Heart left ventricle (tissue), 16 donors: ENCODE data around the gene TXNDC5. TPM values are rescaled to one million over a fixed set of nuclear protein-coding genes. Genes with fewer than 3 reads are reported as not detected.
"Not testable (repeated sequence)": the region's sequence is repeated elsewhere in the genome, so short reads cannot be mapped to it uniquely, and the experiment has no call there.

Source experiments
- ATAC-seq, 4 donors: fragments of 200-7000 bp; cut with Tn5 transposase; one replicate each; pipeline ENCODE4 v1.9.1; 2020 to 2022; ENCODE audit warnings: moderate library complexity in 4 of 4, mild to moderate bottlenecking in 3 of 4, moderate number of reproducible peaks in 1 of 4
- DNase-seq, 5 donors: peaks; one replicate each; pipeline ENCODE4 v3.0.0-alpha.2; 2020
- H3K27ac ChIP-seq, 12 donors: fragments of 200-600 bp; sonication (generic) in 4 of 12; one replicate each; pipeline versions ENCODE4 v1.5.0 to v1.8.0; 2016 to 2022; ENCODE audit warnings: mild to moderate bottlenecking in 2 of 12
- H3K27me3 ChIP-seq, 9 donors: fragments of 200-600 bp; sonication (generic) in 2 of 9; one replicate each; pipeline versions ENCODE4 v1.5.1 to v1.8.0; 2016 to 2022; ENCODE audit warnings: mild to moderate bottlenecking in 3 of 9
- H3K36me3 ChIP-seq, 9 donors: fragments of 200-600 bp; sonication (generic) in 2 of 9; one replicate each; pipeline versions ENCODE4 v1.5.0 to v1.8.0; 2018 to 2022; ENCODE audit warnings: mild to moderate bottlenecking in 2 of 9
- H3K4me1 ChIP-seq, 12 donors: fragments of 200-600 bp; sonication (generic) in 4 of 12; one replicate each; pipeline versions ENCODE4 v1.5.0 to v1.8.0; 2016 to 2022; ENCODE audit warnings: mild to moderate bottlenecking in 3 of 12
- H3K4me3 ChIP-seq, 12 donors: fragments of 200-600 bp; sonication (generic) in 4 of 12; one replicate each; pipeline versions ENCODE4 v1.5.0 to v1.8.0; 2017 to 2022; ENCODE audit warnings: mild to moderate bottlenecking in 9 of 12, moderate library complexity in 4 of 12
- H3K9me3 ChIP-seq, 12 donors: fragments of 200-600 bp; sonication (generic) in 4 of 12; one replicate each; pipeline versions ENCODE4 v1.5.0 to v1.8.0; 2016 to 2022; ENCODE audit warnings: mild to moderate bottlenecking in 1 of 12
- POLR2A ChIP-seq, 2 donors: fragments of 450-650 bp; IDR thresholded peaks; one replicate each; pipeline ENCODE4 v1.6.1; 2017; ENCODE audit warnings: antibody characterized with exemption in 2 of 2, mild to moderate bottlenecking in 2 of 2, moderate library complexity in 2 of 2
- WGBS, 4 donors: extraction: QIAGEN DNeasy Blood & Tissue Kit in 2 of 4; methylation state at CpG; one replicate each; pipeline versions ENCODE4 v1.1.5 to v1.1.7; 2013 to 2018; 5-methylcytosine and 5-hydroxymethylcytosine counted together
- intact Hi-C, 10 donors: fragments of 100-400 bp; cut with DNase I; formaldehyde crosslinking; loops; one replicate each; pipeline versions ENCODE4 v1.11.1 to v1.14.2; 2022
- polyA plus RNA-seq, 2 donors: library from polyadenylated mRNA; stranded (reverse); fragments of 200-250 nt; gene quantifications; one replicate each; pipeline ENCODE4 v1.2.3, GENCODE V29; 2013
- total RNA-seq, 9 donors: library from RNA; depleted of rRNA in 2 of 9; stranded (reverse); fragments of >200 nt in 2 of 9; fragmentation: NEBNext Ultra II Directional in 3 of 9; extraction: Animal tissue kit (Norgen Biotek cat#: 25700) in 3 of 9; gene quantifications; one replicate each; pipeline versions ENCODE4 v1.1.0 to v1.2.4, GENCODE V29; 2016 to 2023
- TF ChIP-seq, protein P1 (sequence below), 12 donors: fragments of 200-600 bp; sonication (generic) in 4 of 12; IDR thresholded peaks; one replicate each; pipeline versions ENCODE4 v1.5.0 to v1.8.0; 2018 to 2022; ENCODE audit warnings: antibody characterized with exemption in 12 of 12, mild to moderate bottlenecking in 5 of 12
- donor health status: ischemic (EF 13 %, LVEDD 7.1; RV severe dilation, severe dysfunction).
- donor health status: healthy with polysubstance abuse.
- donor health status: DM: no; HTN: yes; CAD: no.
- donor health status: DM: no; HTN: no; CAD: no.
- donor health status: ischemic (EF 25% LVEDD 6.9; RV normal size, moderate dysfunction).
- donor health status: ischemic (EF 25% LVEDD 5.7; RV mildly dilated, moderate dysfunction).
- donor health status: healthy.
- donor health status: DM: yes; HTN: yes; CAD: no.
- donor health status: ischemic (EF 35%, LVEDD 5.7; RV mildly dilated, moderate dysfunction).
- donor health status: nonischemic (EF 11% LVEDD 7.7; RV severe dilation, severe dysfunction).
- donor health status: DM: yes; HTN: yes; CAD: no.
- donor health status: PGD.
- donor health status: ischemic (EF 29% LVEDD 5.4; RV normal size, mild dysfunction).
- donor health status: nonischemic (EF 23%, LVEDD 6.1; RV moderate dilation, normal function).

TXNDC5 gene
- total and polyA plus RNA-seq, 11 donors: 20.3 to 112 (median 43.6) TPM

DNA sequence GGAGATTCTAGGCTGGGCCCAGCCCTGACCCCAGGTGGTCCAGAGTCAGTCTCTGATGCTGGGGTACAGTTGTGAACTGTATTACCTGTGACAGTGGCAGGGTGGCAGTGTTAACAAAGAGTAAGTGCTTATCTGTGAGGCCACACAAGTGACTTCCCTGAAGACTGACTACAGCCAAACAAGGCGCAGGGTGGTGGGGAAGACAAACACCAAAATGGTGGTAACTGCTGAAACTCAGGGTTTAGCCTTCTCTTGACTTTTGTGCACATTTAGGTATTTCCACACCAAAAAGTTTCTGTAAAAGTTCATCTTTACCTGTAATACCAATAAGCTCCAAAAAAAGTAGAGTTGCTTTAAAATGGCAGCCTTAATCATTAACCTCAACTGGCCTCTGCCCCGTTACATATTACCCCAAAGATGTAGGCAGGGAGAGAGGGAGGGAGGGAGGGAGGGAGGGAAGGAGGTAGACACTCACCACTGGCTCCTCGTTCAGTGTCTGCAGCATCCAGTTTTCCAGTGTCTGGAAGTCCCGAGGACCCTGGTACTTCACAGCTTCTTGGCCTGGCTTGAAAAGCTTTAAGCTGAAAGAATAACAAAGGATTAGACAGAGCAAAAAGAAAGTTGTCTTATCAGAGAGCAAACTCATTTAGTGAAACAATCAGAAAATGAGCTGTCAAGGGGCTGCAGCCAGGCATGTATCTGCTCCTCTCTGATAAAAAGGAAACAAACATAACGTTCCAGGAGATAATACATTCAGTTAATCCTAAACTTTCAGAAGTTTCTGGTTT lies 11.3 kb downstream of the TXNDC5 start:
- 80 to 88% (median 84%) methylated on average over 5 of the region's 5 CpGs for WGBS, 4 donors
- ATAC-seq: peak in 2 of 4 donors; percentile 13 to 17
- H3K9me3 ChIP-seq: no peaks in the 10 kb centered on the region
- peaks cover 0 to 11% (median under 1%) of the 10 kb centered on the region in 12 donors for H3K4me1 ChIP-seq
- no peak overlapping the region for H3K27ac ChIP-seq
- peaks cover 0 to 100% (median 99%) of the 10 kb centered on the region in 9 donors for H3K36me3 ChIP-seq
- H3K4me3 ChIP-seq: no peak overlapping the region
- no peaks in the 10 kb centered on the region for H3K27me3 ChIP-seq
- DNase-seq: no peak
- no peak for TF ChIP-seq POLR2A (IDR thresholded peaks at IDR 0.05)
- TF ChIP-seq, protein P1, sequence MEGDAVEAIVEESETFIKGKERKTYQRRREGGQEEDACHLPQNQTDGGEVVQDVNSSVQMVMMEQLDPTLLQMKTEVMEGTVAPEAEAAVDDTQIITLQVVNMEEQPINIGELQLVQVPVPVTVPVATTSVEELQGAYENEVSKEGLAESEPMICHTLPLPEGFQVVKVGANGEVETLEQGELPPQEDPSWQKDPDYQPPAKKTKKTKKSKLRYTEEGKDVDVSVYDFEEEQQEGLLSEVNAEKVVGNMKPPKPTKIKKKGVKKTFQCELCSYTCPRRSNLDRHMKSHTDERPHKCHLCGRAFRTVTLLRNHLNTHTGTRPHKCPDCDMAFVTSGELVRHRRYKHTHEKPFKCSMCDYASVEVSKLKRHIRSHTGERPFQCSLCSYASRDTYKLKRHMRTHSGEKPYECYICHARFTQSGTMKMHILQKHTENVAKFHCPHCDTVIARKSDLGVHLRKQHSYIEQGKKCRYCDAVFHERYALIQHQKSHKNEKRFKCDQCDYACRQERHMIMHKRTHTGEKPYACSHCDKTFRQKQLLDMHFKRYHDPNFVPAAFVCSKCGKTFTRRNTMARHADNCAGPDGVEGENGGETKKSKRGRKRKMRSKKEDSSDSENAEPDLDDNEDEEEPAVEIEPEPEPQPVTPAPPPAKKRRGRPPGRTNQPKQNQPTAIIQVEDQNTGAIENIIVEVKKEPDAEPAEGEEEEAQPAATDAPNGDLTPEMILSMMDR (IDR thresholded peaks at IDR 0.05): peak in 2 of 12 donors; percentile 6 to 14
- intact Hi-C loops: loop anchor here in 2 of 10 donors (5.0 to 10.0 kb wide), 2 partner anchors 108 to 174 kb away; partner anchors contain the start of gene BMP6 (in 1 of the 2)

DNA sequence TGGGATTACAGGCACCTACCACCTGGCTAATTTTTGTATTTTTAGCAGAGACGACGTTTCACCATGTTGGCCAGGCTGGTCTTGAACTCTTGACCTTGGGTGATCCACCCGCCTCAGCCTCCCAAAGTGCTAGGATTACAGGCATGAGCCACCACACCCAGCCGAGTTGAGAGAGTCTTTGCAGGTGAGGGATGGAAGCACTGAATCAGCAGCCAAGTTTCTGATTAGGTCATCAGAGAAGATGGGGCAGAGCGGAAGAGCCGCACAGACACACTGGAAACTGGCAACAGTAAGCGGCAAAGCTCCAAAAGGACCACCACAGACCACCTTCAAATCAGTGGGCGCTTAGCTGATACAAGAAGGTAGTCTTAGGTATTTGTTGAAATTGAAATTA lies 12.4 kb downstream of the TXNDC5 start:
- peaks cover 0 to 100% (median 99%) of the 10 kb centered on the region in 9 donors for H3K36me3 ChIP-seq
- intact Hi-C loops: loop anchor here in 2 of 10 donors (5.0 to 10.0 kb wide), 2 partner anchors 109 to 173 kb away; partner anchors contain the start of gene BMP6 (in 1 of the 2)
- H3K27ac ChIP-seq, H3K4me3 ChIP-seq, H3K9me3 ChIP-seq, H3K4me1 ChIP-seq, H3K27me3 ChIP-seq, ATAC-seq, DNase-seq: not testable (repeated sequence)
- 92 to 97% (median 94%) methylated on average over 8 of the region's 8 CpGs for WGBS, 4 donors

DNA sequence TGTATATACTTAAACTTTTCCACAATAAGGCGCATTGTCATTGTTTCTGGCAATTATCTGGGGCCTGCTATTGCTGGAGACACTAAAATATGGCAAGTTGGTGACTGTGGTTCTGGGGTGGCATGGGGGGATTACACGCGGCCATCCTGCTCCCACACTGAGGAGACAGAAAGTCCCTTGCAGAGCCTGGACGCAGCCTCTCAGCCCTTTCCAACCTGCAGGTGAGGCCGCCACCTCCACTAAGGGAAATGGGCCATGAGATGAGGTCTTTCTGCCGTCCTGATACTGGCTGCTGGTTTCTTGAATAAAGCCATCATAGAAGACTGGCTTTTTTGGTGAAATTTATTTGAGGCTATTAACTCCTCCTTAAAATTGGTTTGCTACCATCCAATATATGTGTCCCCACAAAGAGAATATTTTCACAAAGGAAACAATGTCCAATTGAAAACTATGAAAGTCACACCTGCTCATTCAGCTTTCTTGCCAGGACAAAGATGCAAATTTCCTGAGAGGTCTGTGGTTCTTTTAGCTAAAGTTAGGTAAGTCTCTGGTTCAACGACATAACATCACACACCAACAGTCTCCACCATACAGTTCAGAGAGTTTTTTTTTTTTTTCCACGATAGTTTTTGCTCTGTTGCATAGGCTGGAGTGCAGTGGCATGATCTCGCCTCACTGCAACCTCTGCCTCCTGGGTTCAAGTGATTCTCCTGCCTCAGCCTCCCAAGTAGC lies 13.0 kb downstream of the TXNDC5 start:
- 94 to 97% (median 95%) methylated on average over 9 of the region's 9 CpGs for WGBS, 4 donors
- DNase-seq (no peak), ATAC-seq (no peak)
- TF ChIP-seq POLR2A (IDR thresholded peaks at IDR 0.05): no peak
- H3K27me3 ChIP-seq: no peaks in the 10 kb centered on the region
- intact Hi-C loops: loop anchor here in 2 of 10 donors (5.0 to 10.0 kb wide), 2 partner anchors 110 to 173 kb away; partner anchors contain the start of gene BMP6 (in 1 of the 2)
- H3K36me3 ChIP-seq: peaks cover 0 to 100% (median 99%) of the 10 kb centered on the region in 9 donors
- peaks cover 0 to 5% (median 0%) of the 10 kb centered on the region in 12 donors for H3K4me1 ChIP-seq
- no peaks in the 10 kb centered on the region for H3K9me3 ChIP-seq
- H3K27ac ChIP-seq: no peak overlapping the region
- H3K4me3 ChIP-seq: no peak overlapping the region

DNA sequence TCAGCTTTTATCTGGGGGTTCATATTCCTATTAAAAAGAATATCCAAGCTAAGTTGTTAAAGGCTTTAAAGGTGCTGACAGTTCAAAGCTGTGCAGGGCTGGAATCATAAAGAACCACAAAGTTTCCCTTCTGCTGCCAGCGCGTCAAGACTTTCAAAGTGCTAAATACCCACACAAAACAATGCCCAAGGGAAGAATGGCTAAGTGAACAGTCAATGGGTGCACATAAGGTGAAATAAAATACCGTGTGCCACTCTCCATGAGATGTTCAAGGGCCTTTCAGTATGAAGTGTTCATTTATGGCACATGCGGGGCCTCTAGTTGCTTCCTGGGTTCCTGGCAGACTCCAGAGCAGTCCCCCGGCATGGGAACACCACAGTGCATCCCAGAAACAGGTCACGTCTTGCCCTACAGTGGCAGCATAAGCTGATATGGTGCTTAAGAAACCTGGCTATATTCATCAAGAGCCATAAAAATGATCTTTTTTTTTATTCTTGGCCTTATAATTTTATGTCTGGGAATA lies 14.1 kb downstream of the TXNDC5 start:
- intact Hi-C loops: loop anchor here in 2 of 10 donors (5.0 to 10.0 kb wide), 2 partner anchors 111 to 172 kb away; partner anchors contain the start of gene BMP6 (in 1 of the 2)
- DNase-seq (no peak), ATAC-seq (no peak)
- Histone ChIP-seq H3K4me1 (peaks cover 0 to 6% (median 0%) of the 10 kb centered on the region in 12 donors), H3K9me3 (no peaks in the 10 kb centered on the region), H3K4me3 (no peak overlapping the region), H3K27ac (no peak overlapping the region), H3K36me3 (peaks cover 0 to 100% (median 99%) of the 10 kb centered on the region in 9 donors), H3K27me3 (no peaks in the 10 kb centered on the region)
- WGBS, 4 donors: 78 to 85% (median 82%) methylated on average over 6 of the region's 6 CpGs
- TF ChIP-seq, protein P1 (IDR thresholded peaks at IDR 0.05): no peak
- TF ChIP-seq POLR2A (IDR thresholded peaks at IDR 0.05): no peak
